ENCODE results near the gene GRAMD4.

Gene GRAMD4, protein sequence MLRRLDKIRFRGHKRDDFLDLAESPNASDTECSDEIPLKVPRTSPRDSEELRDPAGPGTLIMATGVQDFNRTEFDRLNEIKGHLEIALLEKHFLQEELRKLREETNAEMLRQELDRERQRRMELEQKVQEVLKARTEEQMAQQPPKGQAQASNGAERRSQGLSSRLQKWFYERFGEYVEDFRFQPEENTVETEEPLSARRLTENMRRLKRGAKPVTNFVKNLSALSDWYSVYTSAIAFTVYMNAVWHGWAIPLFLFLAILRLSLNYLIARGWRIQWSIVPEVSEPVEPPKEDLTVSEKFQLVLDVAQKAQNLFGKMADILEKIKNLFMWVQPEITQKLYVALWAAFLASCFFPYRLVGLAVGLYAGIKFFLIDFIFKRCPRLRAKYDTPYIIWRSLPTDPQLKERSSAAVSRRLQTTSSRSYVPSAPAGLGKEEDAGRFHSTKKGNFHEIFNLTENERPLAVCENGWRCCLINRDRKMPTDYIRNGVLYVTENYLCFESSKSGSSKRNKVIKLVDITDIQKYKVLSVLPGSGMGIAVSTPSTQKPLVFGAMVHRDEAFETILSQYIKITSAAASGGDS

DNA sequence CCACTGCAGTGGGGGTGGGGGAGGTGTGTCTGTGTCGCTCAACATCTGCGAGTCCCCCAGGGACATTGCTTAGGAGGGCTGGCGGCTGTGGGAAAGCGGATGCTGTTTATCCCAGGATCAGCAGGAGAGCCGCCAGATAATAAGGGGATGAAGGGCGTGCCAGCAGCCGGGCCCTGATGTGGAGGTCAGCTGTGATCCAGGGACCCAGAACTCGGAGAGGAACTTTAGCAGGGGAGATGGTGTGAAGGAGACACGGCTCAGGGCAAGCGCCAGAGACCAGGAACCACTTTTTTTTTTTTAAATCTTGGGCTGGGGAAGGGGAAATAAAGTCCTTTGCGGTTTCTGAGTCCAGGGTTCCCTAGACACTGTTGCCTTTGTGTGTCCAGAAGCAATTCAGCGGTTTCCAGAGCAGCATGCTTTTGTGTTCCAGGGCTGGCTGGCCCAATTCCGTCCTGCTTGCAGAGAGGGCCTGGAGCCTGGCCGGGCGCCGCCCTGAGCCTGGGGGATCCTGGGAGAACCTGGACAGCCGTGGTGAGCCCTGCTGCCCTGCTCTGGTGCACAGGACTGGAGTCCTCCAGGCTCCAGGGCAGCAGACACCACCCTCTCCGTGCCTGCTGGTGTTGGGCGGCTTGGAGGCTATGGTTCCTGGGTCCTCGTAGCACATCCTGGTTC is at the start of gene GRAMD4:
Gene GRAMD4, plus strand, starts transcription at position 557 of the 672 bp plus-strand sequence. CDS start 6,414 bp downstream, outside the sequence.
- no peak for DNase-seq (ENCODE audit: low read depth in 2 of 2)

DNA sequence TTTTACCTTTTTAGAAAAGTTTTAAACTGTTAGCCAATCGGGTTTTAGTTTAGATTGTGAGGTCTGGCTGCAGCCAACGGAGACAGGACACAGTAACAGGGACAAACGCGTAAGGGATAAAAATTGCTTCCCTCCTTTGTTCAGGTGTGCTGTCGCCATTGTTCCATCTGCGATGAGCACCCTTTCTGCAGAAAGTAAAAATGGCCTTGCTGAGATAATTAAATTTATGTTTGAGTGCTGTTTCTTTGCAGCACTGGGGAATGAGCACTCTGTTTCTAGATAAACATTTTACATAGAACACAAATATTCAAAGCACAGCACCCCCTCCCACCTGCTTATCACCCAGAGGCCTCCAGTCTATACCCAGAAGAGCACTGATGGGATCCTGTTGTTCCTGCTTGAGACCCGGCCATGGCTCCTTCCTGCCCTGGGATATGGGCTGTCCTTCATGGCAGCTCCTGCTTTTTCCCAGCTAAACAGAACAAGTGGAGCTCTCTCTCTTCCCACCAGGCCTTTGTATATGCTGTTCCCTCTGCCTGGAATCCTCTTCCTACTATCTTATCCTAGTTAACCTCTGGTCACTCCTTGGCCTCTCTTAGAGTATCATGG is 48.4 kb upstream of the GRAMD4 start:
- no peak for DNase-seq (ENCODE audit: low read depth in 2 of 2)

DNA sequence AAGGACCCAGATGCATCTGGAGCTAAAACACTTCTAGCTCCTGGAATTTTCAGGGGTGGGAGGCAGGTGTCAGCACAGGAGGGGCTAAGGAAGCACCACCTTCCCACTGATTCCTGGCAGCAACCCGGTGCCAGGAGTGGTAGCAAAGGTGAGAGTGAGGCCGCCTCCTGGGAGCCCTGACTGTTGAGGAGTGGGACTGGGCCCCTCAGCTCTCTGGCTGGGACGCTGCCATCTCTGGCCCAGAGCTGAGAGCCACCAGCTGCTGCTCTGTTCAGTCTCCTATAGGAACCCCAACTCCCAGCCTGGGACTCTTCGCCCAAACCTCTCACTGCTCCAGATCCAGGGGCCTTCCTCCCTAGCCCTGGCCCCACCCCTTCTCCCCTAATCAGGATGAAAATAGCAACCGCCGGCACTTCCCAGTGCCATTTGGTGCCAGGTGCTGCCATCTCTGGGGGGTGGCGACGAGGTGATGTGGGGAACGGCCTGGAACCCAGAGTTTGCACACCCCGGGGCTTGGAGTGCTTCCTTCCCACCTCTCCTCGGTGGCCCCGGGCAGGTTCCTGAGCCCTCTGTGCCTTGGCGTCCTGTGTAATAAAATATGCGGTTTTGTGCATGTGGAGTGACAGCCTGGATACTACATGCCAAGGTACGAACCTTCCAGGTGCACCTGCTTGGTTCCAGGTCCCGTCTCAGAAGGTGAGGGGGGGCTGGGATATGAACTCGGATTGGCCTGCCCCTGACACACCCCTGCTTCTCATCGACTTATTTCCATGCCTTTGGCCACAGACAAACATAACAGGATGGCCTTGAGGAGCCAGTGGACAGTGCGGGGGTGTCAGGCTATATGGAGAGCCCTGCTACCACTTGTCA is 47.0 kb upstream of the GRAMD4 start:
- DNase-seq (ENCODE audit: low read depth in 2 of 2) = no peak

DNA sequence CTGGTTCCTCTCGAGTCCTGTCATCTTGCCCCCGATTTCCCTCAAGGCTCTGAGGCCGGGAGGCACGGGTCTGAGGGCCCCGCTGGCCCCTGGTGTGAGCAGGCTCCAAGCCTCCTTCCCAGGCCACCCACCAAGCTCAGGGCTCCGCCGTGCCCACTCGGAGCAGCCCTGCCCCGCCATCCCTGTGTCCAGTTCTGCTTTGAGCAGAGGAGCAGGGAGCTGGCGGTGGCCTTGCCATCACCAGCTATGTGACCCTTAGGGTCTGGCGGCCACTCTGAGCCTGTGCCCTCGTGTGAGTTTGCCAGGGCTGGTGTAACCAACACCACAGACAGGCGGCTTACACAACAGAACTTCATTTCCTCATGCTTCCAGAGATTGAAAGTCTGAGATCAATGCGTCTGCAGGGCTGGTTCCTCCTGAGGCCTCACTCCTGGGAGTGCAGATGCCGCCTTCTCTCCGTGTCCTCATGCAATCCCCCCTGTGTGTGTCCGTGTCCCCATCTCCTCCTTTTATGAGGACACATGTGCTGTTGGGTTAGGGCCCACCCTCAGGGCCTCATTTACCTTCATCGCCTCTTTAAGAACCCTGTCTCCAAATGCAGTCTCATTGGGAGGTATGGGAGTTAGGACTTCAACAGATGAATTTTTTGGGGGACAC is 46.3 kb upstream of the GRAMD4 start:
- no peak for DNase-seq (ENCODE audit: low read depth in 2 of 2)

DNA sequence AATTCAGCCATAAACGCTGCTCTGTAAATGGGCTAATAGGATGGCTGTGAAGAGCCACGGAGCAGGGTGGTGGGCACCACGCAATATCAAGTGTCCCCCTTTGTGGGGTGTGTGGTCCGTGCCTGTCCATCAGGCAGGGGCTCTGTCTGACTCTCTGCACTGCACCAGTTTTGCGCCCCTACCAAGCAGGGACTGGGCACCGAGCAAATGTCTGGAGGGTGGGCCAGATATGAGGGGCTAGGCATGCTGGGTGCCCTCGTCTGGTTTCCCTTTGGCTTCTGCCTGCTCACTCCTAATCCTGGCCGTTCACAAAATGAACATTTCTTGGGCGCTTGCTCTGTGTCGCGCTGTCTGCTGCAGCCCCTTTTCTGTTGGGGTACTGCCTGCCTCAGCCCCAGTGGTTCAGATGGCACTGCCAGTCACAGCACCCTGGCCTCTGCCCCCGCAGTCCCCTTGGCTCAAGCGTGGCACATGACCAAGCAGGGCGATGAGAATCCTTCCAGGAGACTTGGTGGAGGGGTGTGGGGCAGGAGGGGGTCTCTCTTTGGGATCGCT is 45.7 kb upstream of the GRAMD4 start:
- no peak for DNase-seq (ENCODE audit: low read depth in 2 of 2)

DNA sequence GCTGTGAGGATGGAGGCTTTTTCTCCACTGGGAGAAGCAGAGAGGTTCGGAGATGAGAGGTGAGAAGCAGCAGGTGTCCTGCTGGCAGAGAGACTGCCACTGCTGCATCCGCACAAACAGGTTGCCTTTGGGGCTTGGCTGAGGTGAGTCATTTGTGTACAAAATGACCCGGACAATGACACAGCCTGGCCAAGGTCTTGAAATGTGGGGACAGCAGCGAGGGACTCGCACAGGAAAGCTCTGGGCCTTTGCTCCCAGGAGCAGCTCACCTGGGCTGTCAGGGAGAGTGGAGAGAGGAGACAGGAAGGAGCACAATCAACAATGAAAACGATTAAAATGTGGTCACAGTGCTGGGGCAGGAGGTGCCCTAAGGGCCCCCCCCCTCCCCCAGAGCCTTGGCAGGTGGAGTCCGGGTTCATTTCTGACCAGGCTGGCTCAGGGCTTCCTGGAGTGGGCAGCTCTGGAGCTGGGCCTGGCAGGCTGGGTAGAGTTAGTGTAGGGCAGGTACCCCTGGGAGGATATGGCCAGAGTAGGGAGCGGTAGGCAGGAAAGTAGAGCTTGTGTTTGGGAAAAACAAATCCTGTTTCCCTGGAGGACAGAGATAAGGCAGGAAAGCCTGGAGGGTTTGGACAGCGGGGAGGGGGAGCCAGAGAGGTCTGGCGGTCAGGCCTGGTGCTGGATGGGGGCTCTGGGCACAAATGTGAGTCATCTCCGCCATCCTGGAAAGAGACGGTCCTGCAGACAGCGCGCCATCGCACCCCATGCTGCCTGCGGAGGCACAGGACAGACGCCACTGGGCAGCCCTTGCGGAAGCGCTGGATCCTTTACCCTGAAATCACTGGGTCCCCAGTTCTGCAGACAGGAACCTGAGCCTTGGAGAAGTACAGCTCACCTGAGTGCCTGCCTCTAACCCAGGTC is 44.9 kb upstream of the GRAMD4 start:
- DNase-seq (ENCODE audit: low read depth in 2 of 2) = no peak

DNA sequence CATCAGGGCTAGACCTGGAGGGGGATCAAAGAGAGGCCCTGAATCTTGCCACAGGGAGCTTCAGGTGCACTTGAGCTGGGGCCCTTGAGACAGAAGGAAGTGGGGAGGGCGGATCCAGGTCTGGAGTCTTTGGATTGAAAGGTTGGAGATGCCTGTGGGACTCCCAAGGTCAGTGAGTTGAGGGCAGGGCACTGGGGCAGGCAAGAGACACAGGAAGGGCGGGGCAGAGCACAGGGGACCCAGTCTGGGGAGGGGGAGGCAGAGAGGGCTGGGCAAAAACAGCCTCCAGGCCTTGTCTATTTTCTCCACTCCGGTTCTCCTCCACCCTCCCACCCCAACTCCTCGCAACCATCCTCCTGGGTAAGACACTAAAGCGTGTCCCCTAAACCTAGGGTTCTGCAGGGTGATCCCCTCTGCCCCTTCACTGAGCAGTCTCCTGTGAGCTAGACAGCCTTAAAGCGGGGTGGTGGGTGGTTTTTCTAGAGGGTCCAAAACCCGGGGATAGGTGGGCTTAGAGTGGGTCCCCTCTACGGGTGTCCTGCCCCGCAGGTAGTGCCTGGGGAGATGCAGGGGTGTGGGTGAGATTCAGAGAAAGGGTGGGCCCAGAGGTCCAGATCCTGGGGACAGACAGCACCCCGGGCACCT is 44.2 kb upstream of the GRAMD4 start:
- DNase-seq (ENCODE audit: low read depth in 2 of 2) = no peak

DNA sequence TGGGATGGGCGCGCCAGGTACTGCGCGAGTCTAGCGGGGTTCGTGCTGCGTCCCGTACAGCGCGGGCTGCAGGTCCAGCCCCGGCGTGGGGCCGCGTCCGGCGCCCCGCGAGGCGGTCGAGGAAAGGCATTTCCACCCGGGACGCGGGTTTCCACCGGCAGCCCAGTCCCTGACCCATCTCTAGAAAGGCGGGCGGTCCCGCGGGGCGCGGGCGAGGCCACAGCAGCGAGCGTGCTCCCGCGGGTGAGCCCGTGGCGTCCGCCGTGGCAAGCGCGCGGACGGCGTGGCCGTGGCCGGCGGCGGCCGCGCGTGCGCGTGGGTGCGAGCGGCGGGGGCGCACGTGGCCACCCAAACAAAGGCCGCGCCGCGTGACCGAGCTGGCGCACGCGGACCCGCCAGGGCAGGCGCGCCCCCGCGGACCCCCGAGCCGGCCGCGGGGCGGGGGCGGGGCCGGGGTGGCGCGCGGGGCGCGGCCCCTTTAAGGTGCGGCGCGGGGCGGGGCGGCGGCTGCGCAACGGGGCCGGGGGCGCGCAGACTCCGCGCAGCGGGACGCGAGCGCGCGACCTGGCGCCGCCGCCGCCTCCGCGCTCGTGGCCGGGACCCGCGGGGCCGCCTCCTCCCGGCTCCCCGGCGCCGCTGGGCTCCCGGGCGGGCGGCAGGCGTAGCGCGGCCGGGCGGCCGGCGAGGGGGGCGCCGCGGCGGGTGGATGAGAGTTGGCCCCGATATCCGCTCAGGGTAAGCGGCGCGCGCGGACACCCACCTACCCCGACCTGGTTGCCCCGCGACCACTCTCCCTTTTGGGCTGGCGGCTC is 43.4 kb upstream of the GRAMD4 start:
- DNase-seq (ENCODE audit: low read depth in 2 of 2) = peak in 1 of 2 donors; percentile 69

DNA sequence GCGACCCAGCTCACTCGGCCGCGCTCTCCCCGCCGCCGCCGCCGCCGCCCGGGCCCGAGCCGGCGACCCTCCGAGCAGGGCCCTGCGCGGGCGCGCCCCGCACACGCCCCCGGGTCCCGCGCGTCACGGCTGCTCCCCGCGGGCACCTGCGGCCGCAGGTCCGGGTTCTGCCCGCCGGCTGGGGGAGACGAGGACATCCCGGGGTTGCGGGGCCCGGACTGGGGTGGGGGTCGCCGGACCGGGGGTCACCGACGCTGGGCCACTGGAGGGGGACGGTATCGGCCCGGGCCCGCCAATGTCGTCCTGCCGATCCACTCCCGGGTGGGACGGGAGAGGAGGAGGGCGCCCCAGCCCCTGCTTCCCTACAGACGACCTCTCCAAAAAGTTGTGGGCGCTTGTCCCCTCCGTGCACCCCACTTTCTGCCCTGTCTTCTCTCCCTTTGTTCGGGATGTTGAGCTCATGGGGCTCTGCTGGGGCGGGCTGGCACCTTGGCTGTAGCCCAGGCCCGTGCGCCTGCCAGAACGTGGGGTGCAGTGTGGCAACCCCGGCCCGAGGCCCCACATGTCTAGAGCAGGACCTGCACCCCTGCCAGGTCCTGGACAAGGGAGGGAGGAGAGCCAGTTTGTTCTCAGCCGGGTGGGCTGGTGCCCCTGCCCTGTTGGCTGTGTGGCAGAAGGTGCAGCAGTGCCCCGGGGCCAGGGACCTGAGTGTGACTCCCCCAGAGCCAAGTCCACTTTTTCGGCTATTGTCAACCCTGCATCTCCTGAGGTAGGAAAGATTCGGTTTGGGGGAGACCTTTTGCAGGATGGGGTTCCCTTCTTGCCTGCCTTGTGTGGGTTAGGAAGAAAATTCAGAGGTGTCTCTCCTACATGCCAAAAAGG is 42.6 kb upstream of the GRAMD4 start:
- peak in 1 of 2 donors; percentile 8 for DNase-seq (ENCODE audit: low read depth in 2 of 2)

DNA sequence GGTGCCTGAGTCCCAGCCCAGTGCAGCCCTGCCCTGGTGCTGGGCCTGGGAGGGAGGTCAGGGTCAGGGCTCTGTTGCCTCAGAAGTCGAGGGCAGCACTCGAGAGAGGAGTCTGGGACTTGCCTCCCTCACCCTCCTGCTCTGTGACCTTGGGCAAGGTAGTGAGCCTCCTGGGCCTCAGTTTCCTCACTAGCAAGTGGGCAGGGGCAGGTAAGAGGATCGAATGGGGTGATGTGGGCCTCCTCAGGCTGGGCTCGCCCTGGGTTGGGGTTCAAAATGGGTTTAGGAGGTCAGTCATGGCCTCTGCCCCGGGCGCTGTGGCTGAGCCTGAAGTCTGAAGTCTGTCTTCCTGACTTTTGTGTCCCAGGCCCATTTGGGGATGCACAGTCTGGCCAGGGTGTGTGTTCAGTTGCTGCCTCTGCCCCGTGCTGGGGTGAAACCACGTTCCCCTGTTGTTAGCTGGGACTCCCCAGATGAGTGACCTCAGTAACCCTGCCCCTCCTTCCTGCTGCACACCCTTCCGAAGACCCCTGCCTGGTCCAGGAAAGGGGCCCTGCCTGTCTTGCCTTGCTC is 41.8 kb upstream of the GRAMD4 start:
- DNase-seq (ENCODE audit: low read depth in 2 of 2) = no peak

DNA sequence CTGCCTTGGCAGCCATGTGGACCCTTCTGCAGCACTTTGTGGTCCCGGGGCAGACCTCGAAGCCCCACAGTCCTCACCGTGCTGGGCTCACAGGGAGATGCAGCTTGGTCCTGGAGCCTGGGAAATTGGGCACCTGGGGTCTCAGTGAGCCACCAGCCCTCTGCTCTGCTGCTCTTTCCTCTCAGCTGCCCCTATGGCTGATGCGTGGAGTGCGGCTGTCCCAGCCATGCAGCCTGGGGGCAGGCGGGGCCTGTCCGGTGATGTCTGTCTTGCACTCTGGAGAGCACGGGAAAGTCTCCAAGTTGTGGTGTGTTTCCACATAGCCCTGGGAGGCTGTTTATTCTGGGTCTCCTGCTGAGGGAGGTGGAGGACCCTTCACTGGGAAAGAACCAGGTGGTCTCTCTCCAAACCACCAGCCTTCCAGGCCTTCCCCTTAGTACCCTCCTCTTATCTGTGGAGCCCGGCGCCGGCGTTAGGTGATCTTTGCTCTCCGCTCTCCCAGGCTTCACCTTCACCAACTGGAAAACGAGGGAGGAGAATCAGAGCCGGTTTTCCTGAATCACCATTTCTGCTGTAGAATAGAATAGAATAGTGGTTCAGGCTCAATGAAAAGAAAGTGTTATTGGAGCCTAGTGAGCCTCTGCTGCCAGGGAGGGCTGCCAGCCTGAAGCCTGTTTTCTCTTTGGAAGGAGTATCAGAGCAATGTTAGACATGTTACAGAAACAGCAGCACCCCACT is 41.2 kb upstream of the GRAMD4 start:
- no peak for DNase-seq (ENCODE audit: low read depth in 2 of 2)

DNA sequence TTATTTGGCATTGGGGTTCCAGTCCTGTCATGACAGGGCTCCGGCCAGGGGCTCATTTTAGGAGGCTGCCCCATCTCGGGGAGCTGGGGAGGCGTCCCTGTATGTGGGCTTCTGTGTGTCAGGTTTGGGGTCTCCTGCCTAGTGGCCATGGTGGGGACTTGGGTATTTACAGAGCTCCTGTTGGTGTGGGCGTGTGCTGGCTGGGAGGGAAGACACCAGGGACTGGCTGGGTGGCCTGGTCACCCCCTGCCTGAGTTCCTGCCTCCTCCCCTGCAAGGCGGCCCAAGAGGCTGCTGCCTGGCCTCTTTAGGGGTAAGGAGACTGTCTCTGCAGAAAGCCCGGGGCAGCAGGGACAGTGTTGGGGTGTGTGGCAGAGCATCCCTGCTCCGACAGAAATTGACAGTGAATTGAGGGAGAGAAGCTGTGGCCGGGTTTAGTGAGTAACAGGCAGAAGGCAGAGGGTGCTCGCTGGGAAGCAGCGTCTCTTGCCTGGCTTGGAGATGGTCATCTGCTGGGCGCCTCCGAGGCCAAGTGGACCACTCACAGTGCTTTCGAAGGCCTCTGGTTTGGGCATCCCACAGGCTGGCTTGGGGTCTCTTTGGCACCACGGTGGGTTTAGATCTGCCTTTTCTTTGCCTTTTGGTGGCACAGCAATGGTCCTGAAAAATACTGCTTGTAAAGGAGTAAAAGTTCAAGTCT is 40.3 kb upstream of the GRAMD4 start:
- no peak for DNase-seq (ENCODE audit: low read depth in 2 of 2)

DNA sequence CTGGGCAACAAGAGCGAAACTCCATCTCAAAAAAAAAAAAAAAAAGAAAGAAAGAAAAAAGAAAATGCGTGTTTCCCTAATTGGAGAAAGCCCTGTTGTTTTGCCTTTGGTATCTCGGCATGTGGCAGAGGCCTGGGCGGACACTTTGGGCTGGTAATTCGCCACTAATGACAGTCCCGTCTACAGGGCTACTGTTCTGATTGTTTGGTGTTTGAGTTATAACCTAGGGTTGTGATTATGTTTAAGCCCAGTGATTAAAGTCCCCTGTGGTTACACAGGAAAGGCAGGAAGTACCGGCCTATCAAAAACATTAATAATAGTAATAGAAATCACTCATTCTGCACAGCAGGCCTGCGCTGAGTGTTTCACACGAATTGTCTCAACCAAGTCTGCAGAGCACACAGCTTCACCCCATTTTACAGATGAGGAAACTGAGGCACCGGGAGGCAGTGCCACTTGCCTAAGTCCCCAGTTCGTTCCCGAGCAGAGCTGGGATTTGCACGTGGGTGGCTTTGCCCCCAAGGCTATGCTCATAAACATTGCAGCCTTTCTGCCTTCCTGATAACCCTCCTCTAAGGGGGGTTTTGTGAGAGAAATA is 39.1 kb upstream of the GRAMD4 start:
- DNase-seq (ENCODE audit: low read depth in 2 of 2) = no peak

DNA sequence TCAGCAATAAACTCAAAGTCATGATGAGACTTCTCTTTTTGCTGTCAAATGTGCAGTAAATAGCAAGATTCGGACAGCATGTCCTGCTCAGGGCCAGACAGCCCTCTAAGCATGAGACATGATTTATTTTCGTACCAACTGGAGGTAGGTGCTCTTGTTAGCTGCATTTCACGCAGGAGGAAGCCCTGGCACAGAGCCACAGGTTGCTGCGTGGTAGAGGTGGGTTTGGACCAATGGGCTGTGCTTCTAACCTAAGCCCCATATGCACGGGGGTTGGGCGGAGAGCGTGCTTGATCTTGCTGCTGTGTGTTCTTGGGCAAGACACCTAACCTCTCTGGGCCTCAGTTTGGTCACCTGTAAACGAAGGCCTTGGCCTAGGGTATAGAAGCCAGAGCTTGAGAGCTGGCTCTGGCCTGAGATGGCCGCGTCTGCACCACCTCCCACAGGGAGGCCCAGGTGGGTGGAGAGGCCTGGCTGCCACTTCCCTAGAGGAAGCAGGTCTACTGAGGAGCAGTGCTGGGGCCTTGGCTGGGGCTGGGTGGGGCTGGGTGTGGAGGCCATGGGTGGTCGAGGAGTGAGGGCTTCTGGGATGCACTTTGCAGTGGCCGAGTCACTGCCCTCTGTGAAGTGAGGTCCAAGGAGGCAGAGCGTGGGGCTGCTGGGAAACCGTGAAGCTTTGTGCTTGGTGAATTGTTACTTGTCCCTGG is 38.5 kb upstream of the GRAMD4 start:
- DNase-seq (ENCODE audit: low read depth in 2 of 2) = no peak
